ENCODE measurements around the gene MICAL1.

DNA sequence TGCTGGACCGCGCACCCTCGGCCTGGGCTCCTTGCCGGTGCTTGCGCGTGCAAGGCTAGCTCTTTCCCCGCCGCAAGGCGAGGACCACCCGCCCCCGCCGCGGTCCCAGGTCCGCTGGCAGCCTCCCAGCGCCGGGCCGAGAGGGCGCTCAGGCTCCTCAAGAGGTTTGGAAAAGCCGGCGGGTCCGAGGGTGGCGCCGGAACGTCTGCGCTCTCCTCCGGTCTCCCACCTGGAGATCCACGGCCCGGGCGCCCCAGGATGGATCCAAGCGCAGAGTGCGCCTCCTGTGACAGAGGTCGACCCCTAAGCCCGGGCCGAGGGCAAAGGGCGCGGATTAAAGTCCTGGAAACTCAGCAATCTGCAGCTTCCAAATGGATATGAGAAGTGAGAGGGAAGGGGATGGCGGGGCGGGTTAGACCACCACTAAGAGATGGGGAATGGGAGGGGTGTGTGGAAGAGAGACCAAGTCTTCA is 575 bp upstream of the MICAL1 start:
- TF ChIP-seq, protein P1, sequence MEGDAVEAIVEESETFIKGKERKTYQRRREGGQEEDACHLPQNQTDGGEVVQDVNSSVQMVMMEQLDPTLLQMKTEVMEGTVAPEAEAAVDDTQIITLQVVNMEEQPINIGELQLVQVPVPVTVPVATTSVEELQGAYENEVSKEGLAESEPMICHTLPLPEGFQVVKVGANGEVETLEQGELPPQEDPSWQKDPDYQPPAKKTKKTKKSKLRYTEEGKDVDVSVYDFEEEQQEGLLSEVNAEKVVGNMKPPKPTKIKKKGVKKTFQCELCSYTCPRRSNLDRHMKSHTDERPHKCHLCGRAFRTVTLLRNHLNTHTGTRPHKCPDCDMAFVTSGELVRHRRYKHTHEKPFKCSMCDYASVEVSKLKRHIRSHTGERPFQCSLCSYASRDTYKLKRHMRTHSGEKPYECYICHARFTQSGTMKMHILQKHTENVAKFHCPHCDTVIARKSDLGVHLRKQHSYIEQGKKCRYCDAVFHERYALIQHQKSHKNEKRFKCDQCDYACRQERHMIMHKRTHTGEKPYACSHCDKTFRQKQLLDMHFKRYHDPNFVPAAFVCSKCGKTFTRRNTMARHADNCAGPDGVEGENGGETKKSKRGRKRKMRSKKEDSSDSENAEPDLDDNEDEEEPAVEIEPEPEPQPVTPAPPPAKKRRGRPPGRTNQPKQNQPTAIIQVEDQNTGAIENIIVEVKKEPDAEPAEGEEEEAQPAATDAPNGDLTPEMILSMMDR (IDR thresholded peaks at IDR 0.05; ENCODE audit: low read depth, low read length), result no peak
- TF ChIP-seq, protein P2, sequence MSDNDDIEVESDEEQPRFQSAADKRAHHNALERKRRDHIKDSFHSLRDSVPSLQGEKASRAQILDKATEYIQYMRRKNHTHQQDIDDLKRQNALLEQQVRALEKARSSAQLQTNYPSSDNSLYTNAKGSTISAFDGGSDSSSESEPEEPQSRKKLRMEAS (IDR thresholded peaks at IDR 0.05; ENCODE audit: low read depth, low read length), result no peak
- TF ChIP-seq POLR2A (IDR thresholded peaks at IDR 0.05; ENCODE audit: extremely low read depth, insufficient read length), result no peak
